Measurements from ENCODE around the gene FOXN3.
"Not testable (repeated sequence)": the region's sequence is repeated elsewhere in the genome, so short reads cannot be mapped to it uniquely, and the experiment has no call there.

Gene FOXN3

DNA sequence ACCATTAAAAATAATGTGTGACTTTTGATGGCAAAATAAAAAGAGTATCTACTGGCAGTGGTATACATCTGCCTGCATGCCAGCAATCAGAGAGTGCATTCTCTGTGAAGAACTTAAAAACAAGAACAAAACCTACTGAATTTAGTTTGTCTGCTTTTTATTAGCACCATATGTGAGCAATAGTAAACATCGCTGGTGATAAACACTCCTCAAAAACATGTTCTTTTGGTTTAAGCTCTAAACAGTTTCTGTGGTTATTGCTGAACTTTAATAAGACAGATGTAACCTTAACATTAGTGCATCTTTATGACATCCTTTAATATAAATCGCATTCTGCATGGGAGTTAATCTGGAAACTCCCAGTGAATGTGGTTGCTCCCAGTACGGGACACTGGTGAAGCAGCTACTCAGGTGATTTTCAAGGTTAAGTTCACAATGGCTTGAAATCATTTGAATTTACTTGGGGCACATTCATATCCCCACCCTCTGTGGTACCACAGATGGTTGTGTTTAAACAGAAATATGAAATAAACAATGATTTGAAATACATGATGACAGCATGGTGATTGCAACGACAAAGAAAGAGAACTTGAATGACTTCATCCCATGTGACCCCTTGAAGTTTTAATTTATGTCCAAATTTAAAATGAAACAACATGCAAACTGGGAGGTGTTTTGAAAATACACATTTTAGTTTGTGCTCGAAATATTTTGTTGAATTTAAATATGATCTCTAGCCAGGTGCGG lies 285.9 kb downstream of the FOXN3 start:
- DNase-seq (ENCODE audit: low read depth in 3 of 3): no peak

DNA sequence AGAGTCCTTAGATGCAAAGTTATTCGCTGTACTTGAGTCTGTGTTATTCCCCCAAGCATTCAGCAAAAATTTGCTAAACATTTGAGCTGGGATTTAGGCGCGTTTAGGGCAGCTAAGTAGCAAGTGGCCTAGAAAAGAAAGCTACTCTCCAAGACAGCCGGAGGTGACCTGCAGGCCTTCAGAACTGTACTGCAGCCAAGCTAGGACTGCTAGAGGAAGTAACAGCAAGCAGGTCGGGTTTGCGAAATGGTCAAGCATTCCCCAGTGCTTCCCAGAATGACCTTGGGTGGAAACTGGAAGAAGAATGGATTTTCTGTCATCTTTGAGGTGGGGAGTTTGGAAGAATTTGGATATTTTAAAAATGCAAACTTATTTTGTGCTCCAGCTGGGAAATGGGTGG lies 287.5 kb downstream of the FOXN3 start:
- no peak for DNase-seq (ENCODE audit: low read depth in 3 of 3)

DNA sequence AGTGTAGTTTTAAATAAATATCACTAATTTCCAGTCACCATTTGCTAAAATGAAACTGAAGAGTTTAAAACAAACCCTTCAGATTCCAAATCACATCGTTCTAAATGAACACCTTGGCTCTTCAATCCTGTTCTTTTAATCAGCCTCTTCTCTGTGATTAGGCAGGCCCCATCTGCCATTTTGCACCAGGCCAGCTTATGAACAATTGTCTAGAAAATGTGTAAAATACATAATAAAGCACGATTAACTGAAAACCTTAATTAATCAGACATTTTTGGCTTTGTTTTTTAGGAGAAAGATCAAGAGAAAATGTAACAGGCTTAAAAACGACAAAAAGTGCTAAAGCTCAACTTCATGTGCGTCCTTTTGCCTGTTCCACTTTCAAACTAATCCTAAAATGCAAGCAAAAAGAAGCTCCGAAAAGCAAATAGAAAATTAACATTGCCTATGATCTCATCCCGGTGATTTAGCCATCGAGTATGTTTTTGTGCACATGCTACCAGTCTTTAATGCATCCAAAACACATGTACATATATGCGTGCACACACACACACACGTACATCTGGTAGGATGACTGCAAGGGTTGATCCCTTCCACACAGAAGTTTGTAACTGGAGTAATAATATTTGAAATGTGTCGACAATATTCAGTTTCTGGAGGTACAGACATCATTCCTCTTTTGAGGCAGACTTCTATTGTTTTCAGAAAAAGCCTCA lies 288.6 kb downstream of the FOXN3 start:
- DNase-seq (ENCODE audit: low read depth in 3 of 3): no peak

GRCh38 chr14:89126461-89126860 lies 290.6 kb downstream of the FOXN3 start:
- no peak for DNase-seq (ENCODE audit: low read depth in 3 of 3)

DNA sequence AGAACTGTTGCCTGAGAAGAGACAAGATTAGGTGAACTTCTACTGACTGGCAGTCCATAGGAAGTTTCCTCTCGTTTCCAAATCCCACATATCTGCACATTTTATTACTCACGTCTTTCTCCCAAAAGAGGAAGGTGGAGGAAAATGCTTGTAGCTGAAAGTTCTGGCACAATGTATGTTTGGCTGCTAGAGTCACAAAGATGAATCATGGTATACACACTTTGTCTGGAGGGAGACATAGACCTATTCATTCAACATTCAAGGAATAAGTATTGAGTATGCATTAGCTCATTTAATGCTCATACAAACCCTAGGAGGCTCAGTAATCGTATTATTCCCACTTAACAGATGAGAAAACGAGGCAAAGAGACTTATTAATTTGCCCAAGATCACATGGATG lies 291.8 kb downstream of the FOXN3 start:
- no peak for DNase-seq (ENCODE audit: low read depth in 3 of 3)

- DNase-seq (ENCODE audit: low read depth in 3 of 3): no peak
Observed at GRCh38 chr14:89123851-89124250, 293.2 kb downstream of the FOXN3 start.

DNA sequence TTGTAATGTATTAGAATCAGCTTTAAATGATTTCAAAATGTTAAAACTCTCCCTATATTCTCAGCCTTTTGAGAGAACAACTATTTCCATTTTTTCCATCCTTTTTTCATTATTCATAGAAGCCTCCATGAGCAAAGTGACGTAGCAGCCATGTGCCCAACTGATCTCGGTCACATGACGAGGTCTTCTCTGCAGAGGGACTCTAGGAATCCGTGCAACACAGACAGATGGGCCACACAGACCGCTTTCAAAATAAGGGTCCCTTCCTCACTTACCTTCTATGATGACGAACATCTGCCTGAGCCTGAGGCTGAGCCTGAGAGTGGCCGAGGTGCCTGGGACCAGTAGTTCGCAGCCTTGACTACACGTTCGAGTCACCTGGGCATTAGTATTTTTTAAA lies 293.8 kb downstream of the FOXN3 start:
- DNase-seq (ENCODE audit: low read depth in 3 of 3): no peak

DNA sequence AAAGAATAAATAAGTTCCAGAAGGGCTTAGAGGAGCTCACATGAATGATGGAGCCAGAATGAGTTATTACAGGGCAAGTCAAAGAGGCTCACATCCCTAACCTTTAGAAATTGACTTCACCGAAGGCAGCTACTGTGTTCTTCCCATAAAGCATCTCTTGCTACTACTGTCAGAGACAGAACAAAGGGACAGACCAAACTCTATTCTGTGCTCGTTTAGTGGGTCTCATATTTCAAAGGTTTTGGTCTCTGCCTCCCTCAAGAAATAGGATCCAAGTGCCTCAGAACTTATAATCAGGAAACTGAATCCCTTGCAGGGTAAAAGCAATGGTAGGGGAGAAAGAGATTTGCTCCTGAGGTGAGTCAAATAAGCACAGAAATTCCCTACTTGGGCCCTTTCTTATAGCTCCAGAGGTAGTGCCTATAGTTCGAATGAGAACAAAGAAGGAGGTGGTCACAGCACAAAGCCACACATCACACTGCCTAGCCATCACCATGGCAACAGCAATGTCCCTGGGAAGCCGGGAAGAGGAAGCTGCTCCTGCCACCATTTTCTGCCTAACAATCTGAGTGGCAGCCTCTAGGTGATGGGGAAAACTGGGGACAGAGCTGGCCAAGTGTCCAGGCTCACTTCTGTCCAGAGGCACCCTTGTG lies 294.9 kb downstream of the FOXN3 start:
- no peak for DNase-seq (ENCODE audit: low read depth in 3 of 3)

DNA sequence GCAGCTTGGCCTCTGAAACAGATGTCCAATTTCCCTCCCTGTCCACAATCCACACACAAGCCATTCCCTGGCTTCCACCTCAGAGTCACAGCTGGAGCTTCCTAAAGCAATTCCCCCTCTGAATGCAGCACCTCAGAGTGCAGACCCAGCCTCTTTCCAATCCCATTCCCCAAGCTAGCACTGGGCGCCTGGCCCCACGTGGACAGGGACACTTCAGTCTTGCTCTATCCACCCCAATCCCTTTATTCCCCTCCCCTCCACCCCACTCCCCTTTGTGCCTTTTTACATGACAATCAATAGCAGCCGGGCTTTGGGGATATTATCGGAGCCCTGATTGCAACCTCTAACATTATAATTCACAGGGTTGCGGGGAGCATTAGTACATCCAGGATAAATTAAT lies 300.0 kb downstream of the FOXN3 start:
- DNase-seq (ENCODE audit: low read depth in 3 of 3): no peak

DNA sequence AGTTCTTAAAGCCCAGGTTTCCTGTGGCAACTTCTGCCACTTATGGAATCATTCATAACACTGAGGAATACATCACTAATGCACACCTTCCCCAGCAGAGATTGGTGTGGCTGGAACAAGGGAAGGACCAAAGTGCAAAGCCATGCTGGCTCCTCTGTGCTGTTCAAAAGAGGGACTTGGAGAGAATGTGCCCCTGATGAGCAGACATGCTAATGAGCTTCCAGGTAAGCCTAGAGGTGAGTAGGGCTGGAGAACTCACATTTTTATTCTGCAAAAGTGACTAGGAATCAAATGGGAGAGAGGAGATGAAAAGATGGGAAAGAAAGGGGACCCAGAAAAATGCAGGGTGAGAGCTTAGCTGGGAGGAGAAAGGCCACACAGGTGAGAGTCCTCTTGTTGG lies 302.9 kb downstream of the FOXN3 start:
- no peak for DNase-seq (ENCODE audit: low read depth in 3 of 3)

GRCh38 chr14:89112720-89113119 lies 304.3 kb downstream of the FOXN3 start:
- no peak for DNase-seq (ENCODE audit: low read depth in 3 of 3)

GRCh38 chr14:89111766-89112543 lies 305.1 kb downstream of the FOXN3 start:
- DNase-seq (ENCODE audit: low read depth in 3 of 3): not testable (repeated sequence)

DNA sequence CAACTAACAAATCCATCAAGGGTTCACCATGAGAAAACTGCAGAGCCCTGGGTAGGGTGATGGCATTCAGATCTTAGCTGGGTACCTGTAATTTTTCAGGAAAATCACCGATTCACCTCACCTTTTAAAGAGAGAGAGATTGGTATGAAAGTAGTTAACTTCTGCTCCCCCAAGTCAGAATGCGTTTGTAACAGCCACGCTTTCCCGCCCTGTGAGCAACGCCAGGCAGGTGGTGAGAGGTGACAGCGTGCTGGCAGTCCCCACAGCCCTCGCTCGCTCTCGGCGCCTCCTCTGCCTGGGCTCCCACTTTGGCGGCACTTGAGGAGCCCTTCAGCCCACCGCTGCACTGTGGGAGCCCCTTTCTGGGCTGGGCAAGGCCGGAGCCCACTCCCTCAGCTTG lies 305.8 kb downstream of the FOXN3 start:
- DNase-seq (ENCODE audit: low read depth in 3 of 3): not testable (repeated sequence)

DNA sequence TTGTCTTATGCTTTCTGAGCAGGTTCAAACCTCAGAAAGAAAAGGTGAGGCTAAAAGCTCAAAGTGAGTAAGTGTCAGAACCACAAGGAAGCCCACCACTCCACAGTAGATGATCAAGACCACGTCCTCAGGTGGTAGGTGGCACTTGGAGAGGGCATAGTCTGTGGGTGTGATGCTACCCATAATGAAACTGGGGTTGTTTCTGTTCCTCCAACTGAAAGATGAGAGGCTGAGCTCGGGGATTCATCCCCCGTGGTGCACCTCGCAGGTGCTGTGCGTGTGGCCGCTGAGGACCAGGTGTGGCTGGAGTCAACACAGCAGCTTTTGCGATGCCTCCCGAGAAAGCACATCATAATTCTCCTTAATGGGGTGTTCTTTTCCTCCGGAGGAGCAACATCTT lies 306.9 kb downstream of the FOXN3 start:
- no peak for DNase-seq (ENCODE audit: low read depth in 3 of 3)

DNA sequence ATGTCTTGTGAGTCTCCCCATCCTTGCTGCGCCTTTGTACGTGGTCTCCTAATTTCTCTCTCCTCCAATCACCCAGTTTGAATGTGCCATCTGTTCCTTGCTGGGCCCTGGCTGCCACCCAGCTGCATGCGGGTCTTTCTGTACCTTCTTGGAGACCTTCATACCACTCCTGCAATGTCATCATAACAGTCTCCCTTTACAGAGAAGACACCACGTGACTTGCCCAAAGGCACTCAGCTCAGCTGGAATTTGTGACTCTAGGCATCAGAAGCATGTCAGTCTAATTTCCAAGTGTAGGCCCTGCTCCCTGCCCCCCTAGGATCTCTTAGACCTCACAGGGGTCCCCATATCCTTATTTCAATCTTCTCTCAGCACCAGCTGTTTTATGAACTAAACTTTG lies 308.4 kb downstream of the FOXN3 start:
- no peak for DNase-seq (ENCODE audit: low read depth in 3 of 3)

GRCh38 chr14:89107626-89108025 lies 309.4 kb downstream of the FOXN3 start:
- DNase-seq (ENCODE audit: low read depth in 3 of 3): no peak

Measured in stimulated activated CD4-positive, alpha-beta T cell treated with anti-CD3 and anti-CD28 coated beads, TNF-alpha, amount 100 ng/mL, for 4 hours (primary cell).